22Rv1 (cell line): ENCODE data around the gene DNHD1.

ENCODE experiments used
- ZFX ChIP-seq: fragments of 450-650 bp; IDR thresholded peaks from 2 replicates; pipeline ENCODE4 v1.6.1; 2017; ENCODE audit warnings: antibody characterized with exemption, borderline replicate concordance
- TF ChIP-seq, protein P1 (sequence below): fragments of 450-650 bp; IDR thresholded peaks from 2 replicates; pipeline ENCODE4 v1.5.1; 2017; ENCODE audit warnings: mild to moderate bottlenecking

GRCh38 chr11:6502382-6502781, 5.3 kb downstream of the DNHD1 start:
- TF ChIP-seq, protein P1, sequence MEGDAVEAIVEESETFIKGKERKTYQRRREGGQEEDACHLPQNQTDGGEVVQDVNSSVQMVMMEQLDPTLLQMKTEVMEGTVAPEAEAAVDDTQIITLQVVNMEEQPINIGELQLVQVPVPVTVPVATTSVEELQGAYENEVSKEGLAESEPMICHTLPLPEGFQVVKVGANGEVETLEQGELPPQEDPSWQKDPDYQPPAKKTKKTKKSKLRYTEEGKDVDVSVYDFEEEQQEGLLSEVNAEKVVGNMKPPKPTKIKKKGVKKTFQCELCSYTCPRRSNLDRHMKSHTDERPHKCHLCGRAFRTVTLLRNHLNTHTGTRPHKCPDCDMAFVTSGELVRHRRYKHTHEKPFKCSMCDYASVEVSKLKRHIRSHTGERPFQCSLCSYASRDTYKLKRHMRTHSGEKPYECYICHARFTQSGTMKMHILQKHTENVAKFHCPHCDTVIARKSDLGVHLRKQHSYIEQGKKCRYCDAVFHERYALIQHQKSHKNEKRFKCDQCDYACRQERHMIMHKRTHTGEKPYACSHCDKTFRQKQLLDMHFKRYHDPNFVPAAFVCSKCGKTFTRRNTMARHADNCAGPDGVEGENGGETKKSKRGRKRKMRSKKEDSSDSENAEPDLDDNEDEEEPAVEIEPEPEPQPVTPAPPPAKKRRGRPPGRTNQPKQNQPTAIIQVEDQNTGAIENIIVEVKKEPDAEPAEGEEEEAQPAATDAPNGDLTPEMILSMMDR, result no peak
- TF ChIP-seq ZFX, result no peak
